Measurements from ENCODE around the gene CLCN2.

Gene CLCN2

GRCh38 chr3:184361532-184361931, at the start of gene CLCN2, which contains the start of gene POLR2H:
Gene CLCN2 (minus strand): TSS chr3:184361605. CDS start chr3:184361479, 126 bp downstream.
Gene POLR2H (plus strand): TSS chr3:184361710. CDS start chr3:184363493, 1,783 bp downstream.
- peak; percentile 67 for DNase-seq

- DNase-seq: no peak
These were observed 48.6 kb upstream of the CLCN2 start for GRCh38 chr3:184409946-184410500.

- no peak for DNase-seq
These were observed 48.0 kb upstream of the CLCN2 start for GRCh38 chr3:184409331-184409926.

GRCh38 chr3:184405075-184406030, 43.9 kb upstream of the CLCN2 start:
- DNase-seq: no peak

GRCh38 chr3:184399410-184399809, 38.0 kb upstream of the CLCN2 start:
- no peak for DNase-seq

GRCh38 chr3:184395320-184395660, 33.9 kb upstream of the CLCN2 start:
- no peak for DNase-seq

- no peak for DNase-seq
These were observed 29.9 kb upstream of the CLCN2 start for GRCh38 chr3:184391266-184391665.

- no peak for DNase-seq
These were observed 28.6 kb upstream of the CLCN2 start for GRCh38 chr3:184389935-184390528.

GRCh38 chr3:184389384-184389783, 28.0 kb upstream of the CLCN2 start:
- DNase-seq: no peak

- no peak for DNase-seq
These were observed 27.5 kb upstream of the CLCN2 start for GRCh38 chr3:184388936-184389230.

- DNase-seq: no peak
These were observed 26.9 kb upstream of the CLCN2 start for GRCh38 chr3:184388164-184388935.

GRCh38 chr3:184387174-184387714, 25.8 kb upstream of the CLCN2 start:
- DNase-seq: no peak

- no peak for DNase-seq
These were observed 24.8 kb upstream of the CLCN2 start for GRCh38 chr3:184386047-184386806.

- DNase-seq: no peak
These were observed 23.5 kb upstream of the CLCN2 start for GRCh38 chr3:184384856-184385422.

- DNase-seq: no peak
These were observed 22.9 kb upstream of the CLCN2 start for GRCh38 chr3:184384342-184384741.

- no peak for DNase-seq
These were observed 21.8 kb upstream of the CLCN2 start for GRCh38 chr3:184383033-184383740.

GRCh38 chr3:184382326-184383032, 21.1 kb upstream of the CLCN2 start:
- no peak for DNase-seq

GRCh38 chr3:184381261-184382224, 20.1 kb upstream of the CLCN2 start:
- DNase-seq: no peak
